Liver (tissue), 9 donors: ENCODE data around the gene MRPL24. TPM values are rescaled to one million over a fixed set of nuclear protein-coding genes. Genes with fewer than 3 reads are reported as not detected.

Source experiments
- DNase-seq: peaks from one replicate; pipeline ENCODE4 v3.0.0-alpha.2; 2017; ENCODE audit warnings: low spot score
- H3K27ac ChIP-seq, 2 donors: one replicate each; pipeline ENCODE4 v1.7.0; 2013; ENCODE audit warnings: inconsistent platforms in 2 of 2, low read length in 2 of 2, control low read depth in 1 of 2, low read depth in 1 of 2, mild to moderate bottlenecking in 1 of 2
- H3K27me3 ChIP-seq, 4 donors: one replicate each; pipeline versions ENCODE4 v1.6.1 to v1.7.0; 2013; ENCODE audit warnings: low read length in 3 of 4, inconsistent platforms in 1 of 4, mild to moderate bottlenecking in 1 of 4, moderate library complexity in 1 of 4; ENCODE audit not compliant: control insufficient read depth in 4 of 4, insufficient read depth in 4 of 4
- H3K36me3 ChIP-seq, 4 donors: one replicate each; pipeline versions ENCODE4 v1.6.1 to v1.7.0; 2013; ENCODE audit warnings: low read length in 3 of 4, mild to moderate bottlenecking in 3 of 4, low read depth in 1 of 4, moderate library complexity in 1 of 4; ENCODE audit not compliant: control insufficient read depth in 4 of 4, insufficient read depth in 3 of 4
- H3K4me1 ChIP-seq, 4 donors: one replicate each; pipeline versions ENCODE4 v1.6.1 to v1.7.0; 2013; ENCODE audit warnings: low read length in 3 of 4, mild to moderate bottlenecking in 3 of 4, moderate library complexity in 1 of 4; ENCODE audit not compliant: control insufficient read depth in 4 of 4, insufficient read depth in 4 of 4
- H3K4me3 ChIP-seq, 3 donors: one replicate each; pipeline versions ENCODE4 v1.6.1 to v1.7.0; 2013; ENCODE audit warnings: low read length in 3 of 3, control low read depth in 1 of 3, low read depth in 1 of 3, mild to moderate bottlenecking in 1 of 3
- H3K9ac ChIP-seq, 2 donors: one replicate each; pipeline ENCODE4 v1.7.0; 2013; ENCODE audit warnings: low read length in 2 of 2, mild to moderate bottlenecking in 2 of 2, moderate library complexity in 2 of 2, control low read depth in 1 of 2, low read depth in 1 of 2
- H3K9me3 ChIP-seq, 4 donors: one replicate each; pipeline versions ENCODE4 v1.6.1 to v1.7.0; 2013; ENCODE audit warnings: low read length in 3 of 4; ENCODE audit not compliant: control insufficient read depth in 4 of 4
- ATF3 ChIP-seq: IDR thresholded peaks from 2 replicates; pipeline ENCODE4 v1.6.1; 2016; ENCODE audit warnings: antibody characterized with exemption
- CTCF ChIP-seq: fragments of 150-350 bp; IDR thresholded peaks from 2 replicates; pipeline ENCODE4 v1.5.1; 2017; ENCODE audit warnings: improper control_type of control experiment, low read depth, low read length; ENCODE audit not compliant: missing input control
- EGR1 ChIP-seq, 2 donors: IDR thresholded peaks; 2 replicates each; pipeline ENCODE4 v1.6.1; 2016 to 2018; ENCODE audit warnings: antibody characterized with exemption in 2 of 2, low read depth in 2 of 2
- FOXA1 ChIP-seq: IDR thresholded peaks from 2 replicates; pipeline ENCODE4 v1.6.1; 2016; ENCODE audit warnings: antibody characterized with exemption
- FOXA2 ChIP-seq: IDR thresholded peaks from 2 replicates; pipeline ENCODE4 v1.6.1; 2016; ENCODE audit warnings: antibody characterized with exemption
- GABPA ChIP-seq, 2 donors: IDR thresholded peaks in 1 of 2; conservative IDR thresholded peaks in 1 of 2; 2 replicates each; pipeline ENCODE4 v1.6.1; 2016; ENCODE audit warnings: antibody characterized with exemption in 2 of 2, mild to moderate bottlenecking in 1 of 2, moderate library complexity in 1 of 2
- HNF4A ChIP-seq, 2 donors: conservative IDR thresholded peaks; 2 replicates each; pipeline ENCODE4 v1.6.1; 2016; ENCODE audit warnings: antibody characterized with exemption in 2 of 2, mild to moderate bottlenecking in 2 of 2
- HNF4G ChIP-seq: IDR thresholded peaks from 2 replicates; pipeline ENCODE4 v1.6.1; 2016; ENCODE audit warnings: antibody characterized with exemption
- JUND ChIP-seq, 2 donors: IDR thresholded peaks; 2 replicates each; pipeline ENCODE4 v1.6.1; 2016; ENCODE audit warnings: antibody characterized with exemption in 2 of 2
- MAX ChIP-seq: IDR thresholded peaks from 2 replicates; pipeline ENCODE4 v1.6.1; 2016; ENCODE audit warnings: antibody characterized with exemption
- NR2F2 ChIP-seq: IDR thresholded peaks from 2 replicates; pipeline ENCODE4 v1.6.1; 2016; ENCODE audit warnings: antibody characterized with exemption
- RAD21 ChIP-seq, 2 donors: IDR thresholded peaks; 2 replicates each; pipeline ENCODE4 v1.6.1; 2016; ENCODE audit warnings: antibody characterized with exemption in 2 of 2, mild to moderate bottlenecking in 2 of 2
- REST ChIP-seq: IDR thresholded peaks from 2 replicates; pipeline ENCODE4 v1.6.1; 2016; ENCODE audit warnings: antibody characterized with exemption, mild to moderate bottlenecking
- RXRA ChIP-seq, 2 donors: IDR thresholded peaks; 2 replicates each; pipeline ENCODE4 v1.6.1; 2017 to 2018; ENCODE audit warnings: antibody characterized with exemption in 2 of 2, mild to moderate bottlenecking in 1 of 2
- SP1 ChIP-seq: IDR thresholded peaks from 2 replicates; pipeline ENCODE4 v1.6.1; 2018; ENCODE audit warnings: antibody characterized with exemption, mild to moderate bottlenecking
- TAF1 ChIP-seq: conservative IDR thresholded peaks from 2 replicates; pipeline ENCODE4 v1.6.1; 2016; ENCODE audit warnings: antibody characterized with exemption, mild to moderate bottlenecking
- YY1 ChIP-seq: IDR thresholded peaks from 2 replicates; pipeline ENCODE4 v1.6.1; 2016; ENCODE audit warnings: antibody characterized with exemption, mild to moderate bottlenecking
- ZBTB33 ChIP-seq: IDR thresholded peaks from 2 replicates; pipeline ENCODE4 v1.6.1; 2016; ENCODE audit warnings: antibody characterized with exemption
- WGBS: extraction: QIAGEN DNeasy Blood & Tissue Kit; methylation state at CpG from one replicate; pipeline ENCODE4 v1.1.7; 2013; 5-methylcytosine and 5-hydroxymethylcytosine counted together
- polyA plus RNA-seq, 2 donors: library from polyadenylated mRNA; stranded (reverse) in 1 of 2; unstranded in 1 of 2; fragments of 200-250 nt in 1 of 2; fragments of >200 nt in 1 of 2; fragmentation: Nextera tagmentation in 1 of 2; extraction: Ambion mirVana in 1 of 2; gene quantifications; one replicate each; pipeline versions ENCODE4 v1.2.1 to v1.2.3, GENCODE V29; 2013 to 2015
- total RNA-seq, 2 donors: library from RNA; depleted of rRNA; stranded (reverse); fragments of >200 nt; gene quantifications; one replicate each; pipeline ENCODE4 v1.2.3, GENCODE V29; 2014
- donor health status: healthy.
- donor health status: healthy.
- donor health status: healthy.
- donor health status: healthy.
- donor health status: healthy.

The MRPL24 gene
- total and polyA plus RNA-seq, 4 donors, result 26.2 to 123 (median 61.1) TPM

- no peak overlapping the region for H3K27ac ChIP-seq
- no peaks in the 10 kb centered on the region for H3K27me3 ChIP-seq
- peaks cover 5 to 33% (median 25%) of the 10 kb centered on the region in 4 donors for H3K36me3 ChIP-seq
- H3K9ac ChIP-seq, result no peak overlapping the region
- no peak overlapping the region for H3K4me3 ChIP-seq
- no peak for DNase-seq
- 85% methylated on average over 4 of the region's 4 CpGs for WGBS
- TF ChIP-seq HNF4A (conservative IDR thresholded peaks at IDR 0.05) (no peak), HNF4G (no peak), ATF3 (no peak), EGR1 (IDR thresholded peaks at IDR 0.05; ENCODE audit: low read depth in 2 of 2) (no peak), TAF1 (no peak), FOXA1 (no peak), CTCF (no peak), MAX (no peak), FOXA2 (no peak), JUND (IDR thresholded peaks at IDR 0.05) (no peak), YY1 (no peak), NR2F2 (no peak), REST (no peak), SP1 (no peak), ZBTB33 (no peak), RAD21 (IDR thresholded peaks at IDR 0.05) (no peak), RXRA (IDR thresholded peaks at IDR 0.05) (no peak), GABPA (IDR thresholded peaks at IDR 0.05 in 1 of 2, conservative IDR thresholded peaks at IDR 0.05 in 1 of 2) (no peak)
- H3K4me1 ChIP-seq, result peaks cover 0 to 19% (median 15%) of the 10 kb centered on the region in 4 donors
- no peaks in the 10 kb centered on the region for H3K9me3 ChIP-seq
Measured at GRCh38 chr1:156721535-156721934, 19.4 kb downstream of the MRPL24 start.
